ENCODE measurements around the gene CD38. TPM values are rescaled to one million over a fixed set of nuclear protein-coding genes. Genes with fewer than 3 reads are reported as not detected.
"Not testable (repeated sequence)": the region's sequence is repeated elsewhere in the genome, so short reads cannot be mapped to it uniquely, and the experiment has no call there.

The CD38 gene
- total and polyA plus RNA-seq, 2 donors (not counting 1 experiment from before 2014, with no cell fraction given): 0.02 TPM; not detected in 1

GRCh38 chr4:15852524-15852923 is 74.4 kb downstream of the CD38 start:
- Histone ChIP-seq H4K20me1 (ENCODE audit: control insufficient read depth, extremely low read depth, insufficient read depth, low read length) (no peaks in the 10 kb centered on the region), H3K9me3 (ENCODE audit: control insufficient read depth, insufficient read depth, low read depth, low read length) (no peaks in the 10 kb centered on the region), H3K4me2 (ENCODE audit: extremely low read depth, insufficient read depth, low read length) (no peak overlapping the region), H3K4me3 (replicated peaks in 1 of 4; ENCODE audit: control extremely low read depth in 1 of 4, insufficient read depth in 1 of 4, low read depth in 3 of 4, low read length in 4 of 4) (no peak overlapping the region), H3K9ac (ENCODE audit: insufficient read depth, low read length) (no peak overlapping the region), H3K27ac (ENCODE audit: insufficient read depth, low read length) (no peak overlapping the region), H3K79me2 (ENCODE audit: control insufficient read depth, insufficient read depth, low read length) (no peaks in the 10 kb centered on the region), H2AFZ (ENCODE audit: low read length) (no peak overlapping the region), H3K27me3 (ENCODE audit: control insufficient read depth, insufficient read depth, low read length) (peaks cover 2% of the 10 kb centered on the region), H3K4me1 (ENCODE audit: control insufficient read depth, extremely low read depth, insufficient read depth, low read length) (no peaks in the 10 kb centered on the region), H3K36me3 (ENCODE audit: control insufficient read depth, insufficient read depth, low read length) (no peaks in the 10 kb centered on the region)
- DNase-seq (ENCODE audit: low read depth in 2 of 2): no peak
- no peak for TF ChIP-seq CTCF (conservative IDR thresholded peaks at IDR 0.05 in 1 of 2, IDR thresholded peaks at IDR 0.05 in 1 of 2; ENCODE audit: low read depth in 1 of 2, low read length in 2 of 2)
- no peak for TF ChIP-seq EZH2 (IDR thresholded peaks at IDR 0.05; ENCODE audit: low read length, missing control alignments)

- Histone ChIP-seq H3K4me2 (ENCODE audit: extremely low read depth, insufficient read depth, low read length) (no peak overlapping the region), H3K27me3 (ENCODE audit: control insufficient read depth, insufficient read depth, low read length) (peaks cover 2% of the 10 kb centered on the region), H3K4me1 (ENCODE audit: control insufficient read depth, extremely low read depth, insufficient read depth, low read length) (no peaks in the 10 kb centered on the region), H4K20me1 (ENCODE audit: control insufficient read depth, extremely low read depth, insufficient read depth, low read length) (no peaks in the 10 kb centered on the region), H3K79me2 (ENCODE audit: control insufficient read depth, insufficient read depth, low read length) (no peaks in the 10 kb centered on the region), H3K36me3 (ENCODE audit: control insufficient read depth, insufficient read depth, low read length) (no peaks in the 10 kb centered on the region), H3K9me3 (ENCODE audit: control insufficient read depth, insufficient read depth, low read depth, low read length) (no peaks in the 10 kb centered on the region), H2AFZ (ENCODE audit: low read length) (no peak overlapping the region), H3K27ac (ENCODE audit: insufficient read depth, low read length) (no peak overlapping the region), H3K9ac (ENCODE audit: insufficient read depth, low read length) (no peak overlapping the region), H3K4me3 (replicated peaks in 1 of 4; ENCODE audit: control extremely low read depth in 1 of 4, insufficient read depth in 1 of 4, low read depth in 3 of 4, low read length in 4 of 4) (no peak overlapping the region)
- TF ChIP-seq CTCF (conservative IDR thresholded peaks at IDR 0.05 in 1 of 2, IDR thresholded peaks at IDR 0.05 in 1 of 2; ENCODE audit: low read depth in 1 of 2, low read length in 2 of 2): no peak
- no peak for TF ChIP-seq EZH2 (IDR thresholded peaks at IDR 0.05; ENCODE audit: low read length, missing control alignments)
- no peak for DNase-seq (ENCODE audit: low read depth in 2 of 2)
Observed at GRCh38 chr4:15853345-15853744, 75.2 kb downstream of the CD38 start.

- no peak overlapping the region for H3K27ac ChIP-seq (ENCODE audit: insufficient read depth, low read length)
- H3K9me3 ChIP-seq (ENCODE audit: control insufficient read depth, insufficient read depth, low read depth, low read length): no peaks in the 10 kb centered on the region
- DNase-seq (ENCODE audit: low read depth in 2 of 2): no peak
- no peak overlapping the region for H2AFZ ChIP-seq (ENCODE audit: low read length)
- H3K4me1 ChIP-seq (ENCODE audit: control insufficient read depth, extremely low read depth, insufficient read depth, low read length): no peaks in the 10 kb centered on the region
- H3K9ac ChIP-seq (ENCODE audit: insufficient read depth, low read length): no peak overlapping the region
- H4K20me1 ChIP-seq (ENCODE audit: control insufficient read depth, extremely low read depth, insufficient read depth, low read length): no peaks in the 10 kb centered on the region
- H3K79me2 ChIP-seq (ENCODE audit: control insufficient read depth, insufficient read depth, low read length): no peaks in the 10 kb centered on the region
- H3K4me2 ChIP-seq (ENCODE audit: extremely low read depth, insufficient read depth, low read length): no peak overlapping the region
- H3K27me3 ChIP-seq (ENCODE audit: control insufficient read depth, insufficient read depth, low read length): peaks cover 2% of the 10 kb centered on the region
- no peak overlapping the region for H3K4me3 ChIP-seq (replicated peaks in 1 of 4; ENCODE audit: control extremely low read depth in 1 of 4, insufficient read depth in 1 of 4, low read depth in 3 of 4, low read length in 4 of 4)
- TF ChIP-seq CTCF (conservative IDR thresholded peaks at IDR 0.05 in 1 of 2, IDR thresholded peaks at IDR 0.05 in 1 of 2; ENCODE audit: low read depth in 1 of 2, low read length in 2 of 2): no peak
- no peak for TF ChIP-seq EZH2 (IDR thresholded peaks at IDR 0.05; ENCODE audit: low read length, missing control alignments)
- H3K36me3 ChIP-seq (ENCODE audit: control insufficient read depth, insufficient read depth, low read length): no peaks in the 10 kb centered on the region
Observed at GRCh38 chr4:15855804-15856475, 77.8 kb downstream of the CD38 start.

- H3K9me3 ChIP-seq (ENCODE audit: control insufficient read depth, insufficient read depth, low read depth, low read length); H3K9ac ChIP-seq (ENCODE audit: insufficient read depth, low read length); H4K20me1 ChIP-seq (ENCODE audit: control insufficient read depth, extremely low read depth, insufficient read depth, low read length); H3K36me3 ChIP-seq (ENCODE audit: control insufficient read depth, insufficient read depth, low read length); H3K27ac ChIP-seq (ENCODE audit: insufficient read depth, low read length); H2AFZ ChIP-seq (ENCODE audit: low read length); DNase-seq (ENCODE audit: low read depth in 2 of 2); H3K27me3 ChIP-seq (ENCODE audit: control insufficient read depth, insufficient read depth, low read length); H3K4me2 ChIP-seq (ENCODE audit: extremely low read depth, insufficient read depth, low read length); H3K79me2 ChIP-seq (ENCODE audit: control insufficient read depth, insufficient read depth, low read length); H3K4me3 ChIP-seq (replicated peaks in 1 of 4; ENCODE audit: control extremely low read depth in 1 of 4, insufficient read depth in 1 of 4, low read depth in 3 of 4, low read length in 4 of 4); H3K4me1 ChIP-seq (ENCODE audit: control insufficient read depth, extremely low read depth, insufficient read depth, low read length): not testable (repeated sequence)
Observed at GRCh38 chr4:15861198-15861597, 83.1 kb downstream of the CD38 start.

Data from fibroblast of lung (primary cell).